GDM1 (cell line): Measurements from ENCODE around the gene NLRC3.
"Not testable (repeated sequence)": the region's sequence is repeated elsewhere in the genome, so short reads cannot be mapped to it uniquely, and the experiment has no call there.

Source experiments
- DNase-seq: peaks from one replicate; lab custom pipeline; 2025; lab: John Stamatoyannopoulos, UW

Gene NLRC3

GRCh38 chr16:3513892-3514583 is 63.2 kb downstream of the NLRC3 start:
- no peak for DNase-seq

- DNase-seq: no peak
Observed at GRCh38 chr16:3511286-3512180, 65.7 kb downstream of the NLRC3 start.

GRCh38 chr16:3510416-3510815 is 66.8 kb downstream of the NLRC3 start:
- no peak for DNase-seq

- no peak for DNase-seq
Observed at GRCh38 chr16:3509470-3509928, 67.7 kb downstream of the NLRC3 start.

- DNase-seq: no peak
Observed at GRCh38 chr16:3508736-3509135, 68.5 kb downstream of the NLRC3 start.

- no peak for DNase-seq
Observed at GRCh38 chr16:3503523-3503922, 73.7 kb downstream of the NLRC3 start.

- DNase-seq: no peak
Observed at GRCh38 chr16:3501783-3502400, 75.3 kb downstream of the NLRC3 start.

GRCh38 chr16:3501412-3501761 is 75.8 kb downstream of the NLRC3 start:
- not testable (repeated sequence) for DNase-seq

- no peak for DNase-seq
Observed at GRCh38 chr16:3498988-3499387, 78.2 kb downstream of the NLRC3 start.

- DNase-seq: no peak
Observed at GRCh38 chr16:3497771-3498170, 79.4 kb downstream of the NLRC3 start.

GRCh38 chr16:3496386-3496785 is 80.8 kb downstream of the NLRC3 start:
- no peak for DNase-seq

- no peak for DNase-seq
Observed at GRCh38 chr16:3495176-3495575, 82.0 kb downstream of the NLRC3 start, which contains the start of gene C16orf90. TSS of gene C16orf90 (minus strand) at chr16:3495489. CDS start at chr16:3495421, 68 bp downstream.

GRCh38 chr16:3494386-3494973 is 82.7 kb downstream of the NLRC3 start:
- DNase-seq: no peak

GRCh38 chr16:3492356-3492755 is 84.8 kb downstream of the NLRC3 start:
- DNase-seq: no peak

GRCh38 chr16:3490911-3491629 is 86.1 kb downstream of the NLRC3 start:
- no peak for DNase-seq
